Measurements from ENCODE around the gene PCIF1. TPM values are rescaled to one million over a fixed set of nuclear protein-coding genes. Genes with fewer than 3 reads are reported as not detected.
A peak's percentile ranks its signal among the peaks of the same experiment; 100 is the strongest.

The PCIF1 gene
- polyA plus RNA-seq, 2 of the 4 experiments (the other 2 are of a cell fraction) = 19.7 to 21.6 TPM

DNA sequence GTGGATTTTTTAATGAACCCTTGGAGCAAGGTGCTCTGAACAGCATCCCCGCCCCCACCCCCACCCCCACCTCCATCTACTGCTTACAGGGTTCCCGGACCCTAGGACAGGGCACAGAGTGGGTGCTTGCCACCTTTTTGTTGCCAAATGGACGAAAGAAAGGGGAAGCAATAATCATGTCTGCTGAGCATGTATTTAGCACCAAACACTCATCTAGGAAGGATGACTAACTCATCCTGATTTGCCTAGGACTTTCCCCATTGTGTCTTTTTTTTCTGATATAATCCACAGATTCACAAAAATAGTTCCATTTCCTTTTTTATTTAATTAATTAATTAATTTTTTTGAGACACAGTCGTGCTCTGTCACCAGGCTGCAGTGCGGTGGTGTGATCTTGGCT is 21.4 kb upstream of the PCIF1 start (continued):
- TF ChIP-seq USF2 (IDR thresholded peaks at IDR 0.05) = no peak

GRCh38 chr20:45917790-45918141 is 16.7 kb upstream of the PCIF1 start:
- WGBS (ENCODE audit: missing lambda C conversion rate) = 81% methylated on average over 5 of the region's 5 CpGs
- Histone ChIP-seq H3K4me1 (no peaks in the 10 kb centered on the region), H3K4me2 (no peak overlapping the region), H3K4me3 (no peak overlapping the region), H3K27ac (no peak overlapping the region), H3K9me3 (no peaks in the 10 kb centered on the region)
- no peak for TF ChIP-seq HOXB13 (CRISPR knock-in tag; IDR thresholded peaks at IDR 0.05; ENCODE audit: low read depth)
- TF ChIP-seq ESRRA (IDR thresholded peaks at IDR 0.05; ENCODE audit: borderline replicate concordance, low read length) = no peak
- no peak for TF ChIP-seq CBX8 (IDR thresholded peaks at IDR 0.05)
- no peak for TF ChIP-seq CHD4 (IDR thresholded peaks at IDR 0.05; ENCODE audit: borderline replicate concordance)
- ATAC-seq (no peak), FAIRE-seq (no peak), DNase-seq (ENCODE audit: low read depth in 1 of 2, low spot score in 1 of 2) (no peak)
- ChIA-PET POLR2A (no interaction called here), CTCF (interaction anchor here (1.1 to 2.9 kb wide), 2 partner anchors 8 to 16 kb away, joined by 3 to 12 read pairs; partner anchors contain the start of gene PCIF1)

DNA sequence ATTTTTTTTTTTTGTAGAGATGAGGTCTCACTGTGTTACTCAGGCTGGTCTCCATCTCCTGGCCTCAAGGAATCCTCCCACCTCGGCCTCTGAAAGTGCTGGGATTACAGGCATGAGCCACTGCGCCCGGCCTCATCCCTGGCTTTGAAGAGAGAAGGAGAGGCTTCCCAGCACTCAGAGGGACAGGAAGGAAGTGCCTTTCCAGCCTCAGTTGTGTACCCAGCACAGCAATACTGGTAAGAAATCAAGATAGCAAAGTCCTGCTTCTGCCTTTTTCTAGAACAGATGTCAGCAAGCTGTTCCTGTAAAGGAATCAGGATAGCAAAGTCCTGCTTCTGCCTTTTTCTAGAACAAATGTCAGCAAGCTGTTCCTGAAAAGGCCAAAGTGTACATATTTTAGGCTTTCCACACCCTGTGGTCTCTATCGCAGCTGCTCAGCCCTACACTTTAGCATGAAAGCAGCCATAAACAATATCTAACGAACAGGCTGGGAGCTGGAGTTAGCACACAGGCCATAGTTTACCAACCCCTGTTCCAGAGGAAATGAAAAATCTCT is 16.2 kb upstream of the PCIF1 start:
- CTCF ChIA-PET = interaction anchor here (1.1 to 2.9 kb wide), 2 partner anchors 15 to 119 kb away, joined by 4 to 12 read pairs; partner anchors contain the start of gene PCIF1
- ATAC-seq (no peak), FAIRE-seq (no peak), DNase-seq (ENCODE audit: low read depth in 1 of 2, low spot score in 1 of 2) (no peak)
- TF ChIP-seq TP53 (CRISPR knock-in tag; IDR thresholded peaks at IDR 0.05) = no peak
- no peak for TF ChIP-seq REST (IDR thresholded peaks at IDR 0.05)
- no peak for TF ChIP-seq HMGXB4 (CRISPR knock-in tag; IDR thresholded peaks at IDR 0.05; ENCODE audit: borderline replicate concordance)
- 72% methylated on average over 5 of the region's 5 CpGs for WGBS (ENCODE audit: missing lambda C conversion rate)
- Histone ChIP-seq H3K4me2 (no peak overlapping the region), H3K4me3 (no peak overlapping the region), H3K4me1 (no peaks in the 10 kb centered on the region), H3K9me3 (no peaks in the 10 kb centered on the region), H3K27ac (no peak overlapping the region)
- POLR2A ChIA-PET = no interaction called here

DNA sequence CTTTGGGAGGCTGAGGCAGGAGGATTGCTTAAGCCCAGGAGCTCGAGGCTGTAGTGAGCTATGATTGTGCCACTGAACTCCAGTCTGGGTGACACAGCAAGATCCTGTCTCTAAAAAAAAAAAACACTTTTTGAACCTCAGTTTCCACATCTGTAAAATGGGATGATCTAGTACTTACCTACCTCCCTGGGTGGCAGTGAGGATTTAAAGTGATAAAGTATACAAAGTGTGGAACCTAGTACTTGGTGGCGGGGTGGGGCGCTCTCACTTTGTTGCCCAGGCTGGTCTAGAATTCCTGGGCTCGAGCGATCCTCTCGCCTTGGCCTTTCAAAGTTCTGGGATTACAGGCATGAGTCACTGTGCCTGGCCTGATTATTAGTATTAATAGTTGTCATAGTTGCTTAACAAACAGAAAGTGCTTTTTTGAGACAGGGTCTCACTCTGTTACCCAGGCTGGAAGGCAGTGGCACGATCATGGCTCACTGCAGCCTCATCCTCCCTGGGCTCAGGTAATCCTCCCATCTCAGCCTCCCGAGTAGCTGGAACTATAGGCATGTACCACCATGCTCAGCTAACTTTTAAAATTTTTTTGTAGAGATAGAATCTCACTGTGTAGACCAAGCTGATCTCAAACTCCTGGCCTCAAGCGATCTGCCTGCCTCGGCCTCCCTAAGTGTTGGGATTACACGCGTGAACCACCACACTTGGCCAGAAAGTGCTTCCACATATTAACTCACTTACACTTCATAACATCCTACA is 15.5 kb upstream of the PCIF1 start:
- no peak overlapping the region for H3K27ac ChIP-seq
- H3K9me3 ChIP-seq = no peaks in the 10 kb centered on the region
- ChIA-PET CTCF (interaction anchor here (1.1 to 2.9 kb wide), 3 partner anchors 13 to 120 kb away, joined by 4 to 12 read pairs (median 5); partner anchors contain the start of gene PCIF1), POLR2A (interaction anchor here (2.2 kb wide), 1 partner anchor 15 kb away, joined by 9 read pairs; no protein-coding TSS in a partner anchor)
- no peak overlapping the region for H3K4me3 ChIP-seq
- WGBS (ENCODE audit: missing lambda C conversion rate) = 80% methylated on average over 12 of the region's 12 CpGs
- H3K4me2 ChIP-seq = no peak overlapping the region
- no peak for ATAC-seq
- no peak for DNase-seq (ENCODE audit: low read depth in 1 of 2, low spot score in 1 of 2)
- no peaks in the 10 kb centered on the region for H3K4me1 ChIP-seq
- FAIRE-seq = no peak
- TF ChIP-seq MAZ (IDR thresholded peaks at IDR 0.05; ENCODE audit: borderline replicate concordance, low read depth, low read length) = no peak
- 0 out of 2 replicates have a peak, but pooled peaks have one; percentile 35 for TF ChIP-seq HDAC2 (IDR thresholded peaks at IDR 0.05)
- TF ChIP-seq EHF (CRISPR knock-in tag; IDR thresholded peaks at IDR 0.05) = no peak
- TF ChIP-seq HOXB5 (CRISPR knock-in tag; IDR thresholded peaks at IDR 0.05) = no peak
- no peak for TF ChIP-seq CEBPB (IDR thresholded peaks at IDR 0.05)
- peak; percentile 69; the same call in 1 of the 2 replicates for TF ChIP-seq KDM1A (IDR thresholded peaks at IDR 0.05; ENCODE audit: low read depth)

Measured in A549 (cell line).